GM12878 (cell line): ENCODE data around the gene HSBP1L1. TPM values are rescaled to one million over a fixed set of nuclear protein-coding genes. Genes with fewer than 3 reads are reported as not detected.

Source experiments
- polyA plus RNA-seq, 11 experiments: library from polyadenylated mRNA; depleted of rRNA in 4 of 11; unstranded in 6 of 11; stranded (reverse) in 5 of 11; fragments of >200 nt; fragmentation: Nextera tagmentation in 4 of 11; fragmentation: Illumina TruSeq in 1 of 11; extraction: Ambion mirVana in 4 of 11; extraction: Trizol in 1 of 11; gene quantifications; 1 replicate in 1 of 11; 2 replicates in 10 of 11; pipeline versions ENCODE4 v1.2.1 to v1.2.3, GENCODE V29; 2011 to 2016; ENCODE audit warnings: inconsistent platforms in 2 of 11, missing spikeins in 2 of 11, low read depth in 1 of 11
- total RNA-seq, 4 experiments: library from RNA; depleted of rRNA in 3 of 4; stranded (reverse); fragments of >200 nt in 3 of 4; fragmentation: Illumina TruSeq in 1 of 4; extraction: Trizol in 1 of 4; gene quantifications; 2 replicates each; pipeline versions ENCODE4 v1.2.1 to v1.2.3, GENCODE V29; 2013 to 2021

The HSBP1L1 gene
- total and polyA plus RNA-seq, 10 of the 15 experiments (the other 5 are each of a cell fraction or from before 2014, with no cell fraction given): 0.97 to 14.0 (median 6.9) TPM; not detected in 1

Other genes with a start within 250 kb of the HSBP1L1 start
- 0.23 TPM in 1 of 2 replicates, not detected in the other for gene KCNG2, start 166.7 kb upstream of the HSBP1L1 start, total RNA-seq (2014; rRNA removed)
- gene KCNG2, start 166.7 kb upstream of the HSBP1L1 start, total RNA-seq (2014; rRNA removed; fragmentation: Illumina TruSeq; extraction: Trizol): not detected in 2 replicates
- not detected in 2 replicates for gene KCNG2, start 166.7 kb upstream of the HSBP1L1 start, total RNA-seq (2021)
- not detected in 2 replicates for gene KCNG2, start 166.7 kb upstream of the HSBP1L1 start, polyA plus RNA-seq (2011; rRNA removed)
- gene KCNG2, start 166.7 kb upstream of the HSBP1L1 start, polyA plus RNA-seq (2014; fragmentation: Illumina TruSeq; extraction: Trizol): not detected in 2 replicates
- not detected for gene KCNG2, start 166.7 kb upstream of the HSBP1L1 start, polyA plus RNA-seq (2014; fragmentation: Nextera tagmentation; extraction: Ambion mirVana)
- gene KCNG2, start 166.7 kb upstream of the HSBP1L1 start, polyA plus RNA-seq (2014; rRNA removed): not detected in 2 replicates
- under 1 TPM in 1 of 2 experiments, not detected in 1; 0.20 TPM for gene KCNG2, start 166.7 kb upstream of the HSBP1L1 start, polyA plus RNA-seq (2016; fragmentation: Nextera tagmentation; extraction: Ambion mirVana)
- gene SLC66A2, start 13.0 kb upstream of the HSBP1L1 start, total RNA-seq (2014; rRNA removed): 36.7 and 40.2 TPM in 2 replicates
- 12.3 TPM in 2 replicates for gene SLC66A2, start 13.0 kb upstream of the HSBP1L1 start, total RNA-seq (2014; rRNA removed; fragmentation: Illumina TruSeq; extraction: Trizol)
- gene SLC66A2, start 13.0 kb upstream of the HSBP1L1 start, total RNA-seq (2021): 41.0 and 42.5 TPM in 2 replicates
- 9.4 and 17.3 TPM in 2 replicates for gene SLC66A2, start 13.0 kb upstream of the HSBP1L1 start, polyA plus RNA-seq (2011; rRNA removed)
- gene SLC66A2, start 13.0 kb upstream of the HSBP1L1 start, polyA plus RNA-seq (2014; fragmentation: Illumina TruSeq; extraction: Trizol): 1.2 and 5.9 TPM in 2 replicates
- 1 to 10 TPM in 1 of 2 experiments, under 1 TPM in 1; 0.69 to 2.7 TPM for gene SLC66A2, start 13.0 kb upstream of the HSBP1L1 start, polyA plus RNA-seq (2014; fragmentation: Nextera tagmentation; extraction: Ambion mirVana)
- 42.5 and 44.3 TPM in 2 replicates for gene SLC66A2, start 13.0 kb upstream of the HSBP1L1 start, polyA plus RNA-seq (2014; rRNA removed)
- gene SLC66A2, start 13.0 kb upstream of the HSBP1L1 start, polyA plus RNA-seq (2016; fragmentation: Nextera tagmentation; extraction: Ambion mirVana): 10 to 100 TPM in 1 of 2 experiments, 1 to 10 TPM in 1; 3.6 to 23.1 TPM
- 84.5 and 91.4 TPM in 2 replicates for gene TXNL4A, start 23.9 kb downstream of the HSBP1L1 start, total RNA-seq (2014; rRNA removed)
- gene TXNL4A, start 23.9 kb downstream of the HSBP1L1 start, total RNA-seq (2014; rRNA removed; fragmentation: Illumina TruSeq; extraction: Trizol): 111 and 122 TPM in 2 replicates
- 178 and 181 TPM in 2 replicates for gene TXNL4A, start 23.9 kb downstream of the HSBP1L1 start, total RNA-seq (2021)
- 172 and 173 TPM in 2 replicates for gene TXNL4A, start 23.9 kb downstream of the HSBP1L1 start, polyA plus RNA-seq (2011; rRNA removed)
- 18.0 and 62.9 TPM in 2 replicates for gene TXNL4A, start 23.9 kb downstream of the HSBP1L1 start, polyA plus RNA-seq (2014; fragmentation: Illumina TruSeq; extraction: Trizol)
- gene TXNL4A, start 23.9 kb downstream of the HSBP1L1 start, polyA plus RNA-seq (2014; fragmentation: Nextera tagmentation; extraction: Ambion mirVana): 100 to 1,000 TPM in 1 of 2 experiments, 10 to 100 TPM in 1; 38.4 to 132 TPM
- 125 and 127 TPM in 2 replicates for gene TXNL4A, start 23.9 kb downstream of the HSBP1L1 start, polyA plus RNA-seq (2014; rRNA removed)
- gene TXNL4A, start 23.9 kb downstream of the HSBP1L1 start, polyA plus RNA-seq (2016; fragmentation: Nextera tagmentation; extraction: Ambion mirVana): 100 to 1,000 TPM; 307 to 329 TPM
- gene RBFA, start 69.8 kb downstream of the HSBP1L1 start, total RNA-seq (2014; rRNA removed): 56.0 and 59.3 TPM in 2 replicates
- 33.3 and 36.8 TPM in 2 replicates for gene RBFA, start 69.8 kb downstream of the HSBP1L1 start, total RNA-seq (2014; rRNA removed; fragmentation: Illumina TruSeq; extraction: Trizol)
- gene RBFA, start 69.8 kb downstream of the HSBP1L1 start, total RNA-seq (2021): 38.7 and 41.2 TPM in 2 replicates
- gene RBFA, start 69.8 kb downstream of the HSBP1L1 start, polyA plus RNA-seq (2011; rRNA removed): 25.5 and 37.0 TPM in 2 replicates
- gene RBFA, start 69.8 kb downstream of the HSBP1L1 start, polyA plus RNA-seq (2014; fragmentation: Illumina TruSeq; extraction: Trizol): 25.7 and 39.1 TPM in 2 replicates
- gene RBFA, start 69.8 kb downstream of the HSBP1L1 start, polyA plus RNA-seq (2014; fragmentation: Nextera tagmentation; extraction: Ambion mirVana): 1 to 10 TPM; 7.2 to 9.1 TPM
- 44.8 and 47.4 TPM in 2 replicates for gene RBFA, start 69.8 kb downstream of the HSBP1L1 start, polyA plus RNA-seq (2014; rRNA removed)
- 10 to 100 TPM; 37.2 to 38.3 TPM for gene RBFA, start 69.8 kb downstream of the HSBP1L1 start, polyA plus RNA-seq (2016; fragmentation: Nextera tagmentation; extraction: Ambion mirVana)
- 18.0 and 18.6 TPM in 2 replicates for gene ADNP2, start 144.6 kb downstream of the HSBP1L1 start, total RNA-seq (2014; rRNA removed)
- 16.2 and 17.8 TPM in 2 replicates for gene ADNP2, start 144.6 kb downstream of the HSBP1L1 start, total RNA-seq (2014; rRNA removed; fragmentation: Illumina TruSeq; extraction: Trizol)
- 25.1 and 26.7 TPM in 2 replicates for gene ADNP2, start 144.6 kb downstream of the HSBP1L1 start, total RNA-seq (2021)
- gene ADNP2, start 144.6 kb downstream of the HSBP1L1 start, polyA plus RNA-seq (2011; rRNA removed): 9.9 and 14.1 TPM in 2 replicates
- gene ADNP2, start 144.6 kb downstream of the HSBP1L1 start, polyA plus RNA-seq (2014; fragmentation: Illumina TruSeq; extraction: Trizol): 18.2 and 20.0 TPM in 2 replicates
- 10 to 100 TPM in 1 of 2 experiments, 1 to 10 TPM in 1; 6.9 to 13.1 TPM for gene ADNP2, start 144.6 kb downstream of the HSBP1L1 start, polyA plus RNA-seq (2014; fragmentation: Nextera tagmentation; extraction: Ambion mirVana)
- 12.8 and 13.0 TPM in 2 replicates for gene ADNP2, start 144.6 kb downstream of the HSBP1L1 start, polyA plus RNA-seq (2014; rRNA removed)
- 1 to 10 TPM; 3.7 to 9.3 TPM for gene ADNP2, start 144.6 kb downstream of the HSBP1L1 start, polyA plus RNA-seq (2016; fragmentation: Nextera tagmentation; extraction: Ambion mirVana)